Dendritic cell treated with granulocyte-macrophage colony-stimulating factor and Interleukin-4, amounts not matched to agents 40 ng/mL and 50 ng/mL, for 4 days (primary cell): ENCODE measurements around the gene CNTN5.

ENCODE experiments used
- H3K27ac Mint-ChIP-seq: one replicate; pipeline ENCODE4 v1.8.0; 2022; ENCODE audit warnings: mild to moderate bottlenecking, mixed read lengths
- H3K27me3 Mint-ChIP-seq: one replicate; pipeline ENCODE4 v1.8.0; 2022; ENCODE audit warnings: mild to moderate bottlenecking, mixed read lengths
- H3K36me3 Mint-ChIP-seq: one replicate; pipeline ENCODE4 v1.8.0; 2022; ENCODE audit warnings: low read depth, mixed read lengths
- H3K4me1 Mint-ChIP-seq: one replicate; pipeline ENCODE4 v1.8.0; 2022; ENCODE audit warnings: low read depth, mixed read lengths
- H3K4me3 Mint-ChIP-seq: one replicate; pipeline ENCODE4 v1.8.0; 2022; ENCODE audit warnings: mild to moderate bottlenecking, moderate library complexity, mixed read lengths
- H3K9me3 Mint-ChIP-seq: one replicate; pipeline ENCODE4 v1.8.0; 2022; ENCODE audit warnings: mixed read lengths
- intact Hi-C: fragments of 100-400 bp; cut with micrococcal nuclease; formaldehyde crosslinking; loops from one replicate; pipeline ENCODE4 v1.15.0; 2022

The CNTN5 gene

DNA sequence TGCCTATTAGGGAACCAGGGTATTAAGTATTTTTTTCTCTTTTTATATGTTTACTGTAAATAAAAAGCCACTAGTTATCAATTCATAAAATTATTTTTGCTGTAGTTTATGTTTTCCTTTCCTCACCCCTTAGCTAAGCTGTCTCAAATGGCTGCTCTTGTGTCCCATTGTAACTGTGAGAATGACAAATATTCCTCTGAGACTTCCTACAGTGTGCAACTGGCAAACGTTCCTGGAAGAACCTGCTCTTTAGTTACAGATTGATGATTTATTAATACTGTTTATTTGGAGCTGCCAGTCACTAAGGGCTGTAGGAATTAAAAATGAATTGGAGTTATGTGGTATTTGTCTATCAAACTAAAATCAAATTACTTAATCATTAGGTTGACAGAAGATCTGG is 990.9 kb downstream of the CNTN5 start:
- H3K4me1 Mint-ChIP-seq, result no peaks in the 10 kb centered on the region
- intact Hi-C loops, result no loop called here

DNA sequence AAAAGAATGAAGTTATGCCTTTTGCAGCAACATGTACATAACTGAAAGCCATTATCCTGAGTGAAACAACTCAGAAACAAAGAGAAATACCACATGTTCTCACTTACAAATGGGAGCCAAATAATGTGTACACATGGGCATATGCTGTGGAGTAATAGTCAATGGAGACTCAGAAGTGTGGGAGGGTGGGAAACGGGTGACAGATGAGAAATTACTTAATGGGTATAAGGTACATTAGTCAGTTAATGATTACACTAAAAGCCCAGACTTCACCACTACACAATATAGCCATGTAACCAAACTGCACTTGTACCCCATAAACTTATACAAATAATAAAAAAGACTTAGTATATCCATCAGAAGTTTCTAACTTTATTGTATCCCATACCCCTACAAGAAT is 992.3 kb downstream of the CNTN5 start:
- Mint-ChIP-seq H3K4me3 (no peak overlapping the region), H3K36me3 (no peaks in the 10 kb centered on the region), H3K9me3 (peaks cover 14% of the 10 kb centered on the region), H3K4me1 (no peaks in the 10 kb centered on the region), H3K27ac (no peak overlapping the region), H3K27me3 (no peaks in the 10 kb centered on the region)
- intact Hi-C loops, result no loop called here

More for the DNA sequence above, 990.9 kb downstream of the CNTN5 start:
- Mint-ChIP-seq H3K4me3 (no peak overlapping the region), H3K9me3 (peaks cover 12% of the 10 kb centered on the region), H3K27ac (no peak overlapping the region), H3K27me3 (no peaks in the 10 kb centered on the region), H3K36me3 (no peaks in the 10 kb centered on the region)

GRCh38 chr11:100031973-100032372 is 1011.2 kb downstream of the CNTN5 start:
- Mint-ChIP-seq H3K27ac (no peak overlapping the region), H3K36me3 (no peaks in the 10 kb centered on the region), H3K9me3 (peaks cover 46% of the 10 kb centered on the region), H3K4me3 (no peak overlapping the region), H3K27me3 (no peaks in the 10 kb centered on the region), H3K4me1 (no peaks in the 10 kb centered on the region)
- intact Hi-C loops, result no loop called here

DNA sequence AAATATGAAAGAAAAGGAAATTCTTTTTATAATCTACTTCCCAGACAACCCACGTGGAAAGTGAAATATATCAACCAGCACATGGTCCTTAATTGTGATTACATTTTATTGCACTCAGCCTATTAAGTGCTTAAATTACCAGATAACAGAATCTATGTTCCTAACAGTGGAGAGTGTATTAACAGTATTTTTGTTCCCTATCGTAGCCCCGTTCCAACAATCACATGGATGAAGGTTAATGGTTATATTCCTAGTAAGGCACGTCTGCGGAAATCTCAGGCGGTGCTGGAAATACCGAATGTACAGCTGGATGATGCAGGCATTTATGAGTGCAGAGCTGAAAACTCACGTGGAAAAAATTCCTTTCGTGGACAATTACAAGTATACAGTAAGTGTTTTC is 1040.3 kb downstream of the CNTN5 start:
- intact Hi-C loops, result no loop called here
- Mint-ChIP-seq H3K36me3 (no peaks in the 10 kb centered on the region), H3K4me1 (no peaks in the 10 kb centered on the region), H3K27me3 (no peaks in the 10 kb centered on the region), H3K27ac (no peak overlapping the region), H3K4me3 (no peak overlapping the region), H3K9me3 (peaks cover 2% of the 10 kb centered on the region)

DNA sequence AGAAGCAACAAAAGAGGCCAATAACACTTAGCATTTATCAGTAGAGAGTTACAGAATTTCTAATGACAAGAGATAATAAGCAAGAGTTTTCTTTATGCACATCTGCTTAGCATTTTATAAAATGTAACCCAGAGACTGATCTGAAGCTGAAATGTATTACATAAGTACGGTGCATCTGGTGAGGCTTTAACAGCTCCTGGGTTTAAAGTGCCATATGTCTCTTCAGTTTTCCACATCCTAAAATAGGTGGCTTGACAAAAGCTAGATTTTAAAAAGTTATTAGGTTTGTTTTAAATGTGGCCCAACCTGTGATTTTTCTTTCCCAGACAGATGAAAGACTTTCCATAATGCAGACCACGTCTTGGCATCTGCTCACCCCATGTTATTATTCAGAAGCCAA is 1045.7 kb downstream of the CNTN5 start:
- H3K9me3 Mint-ChIP-seq, result no peaks in the 10 kb centered on the region
- no peaks in the 10 kb centered on the region for H3K4me1 Mint-ChIP-seq
- intact Hi-C loops, result no loop called here
- H3K27me3 Mint-ChIP-seq, result no peaks in the 10 kb centered on the region
- no peak overlapping the region for H3K27ac Mint-ChIP-seq
- H3K36me3 Mint-ChIP-seq, result no peaks in the 10 kb centered on the region
- H3K4me3 Mint-ChIP-seq, result no peak overlapping the region

DNA sequence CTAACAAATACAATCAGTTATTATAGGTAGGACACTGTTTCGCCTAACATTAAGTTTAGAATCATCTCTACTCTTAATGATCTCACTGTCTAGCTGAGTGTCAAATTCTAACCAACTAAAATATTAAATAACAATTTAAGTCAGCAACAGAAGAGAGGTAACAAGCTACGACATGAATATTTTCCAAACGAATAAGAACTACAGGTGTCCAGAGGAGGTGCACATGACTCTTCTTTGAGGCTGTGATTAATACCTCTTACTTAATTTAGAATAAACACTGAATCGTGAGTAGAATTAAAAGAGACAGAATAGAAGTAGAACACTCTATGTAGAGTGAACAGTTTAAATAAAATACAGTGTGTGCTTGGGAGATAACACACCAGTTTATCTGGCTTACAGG is 1047.4 kb downstream of the CNTN5 start:
- intact Hi-C loops, result no loop called here
- H3K9me3 Mint-ChIP-seq, result no peaks in the 10 kb centered on the region
- H3K27ac Mint-ChIP-seq, result no peak overlapping the region
- no peaks in the 10 kb centered on the region for H3K27me3 Mint-ChIP-seq
- H3K4me1 Mint-ChIP-seq, result no peaks in the 10 kb centered on the region
- no peak overlapping the region for H3K4me3 Mint-ChIP-seq
- no peaks in the 10 kb centered on the region for H3K36me3 Mint-ChIP-seq

GRCh38 chr11:100072131-100072530 is 1051.4 kb downstream of the CNTN5 start:
- H3K9me3 Mint-ChIP-seq, result peaks cover 10% of the 10 kb centered on the region
- no peak overlapping the region for H3K27ac Mint-ChIP-seq
- H3K4me1 Mint-ChIP-seq, result no peaks in the 10 kb centered on the region
- intact Hi-C loops, result no loop called here
- H3K4me3 Mint-ChIP-seq, result no peak overlapping the region
- no peaks in the 10 kb centered on the region for H3K27me3 Mint-ChIP-seq
- H3K36me3 Mint-ChIP-seq, result no peaks in the 10 kb centered on the region

DNA sequence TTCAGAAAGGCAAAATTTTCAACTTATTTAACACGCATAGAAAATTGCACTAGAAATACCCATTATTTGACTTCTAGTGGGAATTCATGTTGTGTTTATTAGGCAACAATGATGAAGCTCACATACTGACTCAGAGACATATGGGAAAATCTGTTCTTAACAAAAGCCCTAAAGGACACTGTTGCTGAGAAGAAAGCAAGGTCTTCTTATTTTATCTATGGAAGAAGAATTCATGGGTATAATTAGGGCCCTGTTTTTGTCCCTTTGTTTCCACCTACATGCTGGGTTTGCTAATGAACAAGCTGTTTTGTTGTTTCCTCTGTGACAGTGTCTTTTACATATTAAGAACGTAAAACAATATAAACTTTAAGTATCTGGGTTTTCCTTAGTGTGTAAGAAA is 1059.6 kb downstream of the CNTN5 start:
- peaks cover 42% of the 10 kb centered on the region for H3K9me3 Mint-ChIP-seq
- no peak overlapping the region for H3K27ac Mint-ChIP-seq

DNA sequence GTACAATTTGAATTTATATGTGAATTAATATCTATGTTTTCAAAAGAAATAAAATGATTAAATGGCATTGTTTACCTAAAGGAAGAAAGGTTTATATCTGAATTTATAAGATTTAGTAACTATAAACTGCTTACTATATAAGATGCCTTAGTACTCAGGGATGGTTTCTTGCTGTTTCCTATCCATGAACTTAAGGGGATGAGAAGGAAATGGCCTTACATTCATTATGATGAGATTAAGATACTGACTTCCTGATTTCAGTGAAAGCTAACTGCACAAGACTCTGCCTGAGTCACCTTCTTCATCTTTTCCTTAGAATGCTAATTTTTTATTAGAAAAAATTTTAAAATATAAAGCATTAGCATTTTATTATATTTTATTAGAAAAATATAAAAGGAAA is 1060.1 kb downstream of the CNTN5 start:
- intact Hi-C loops, result no loop called here
- Mint-ChIP-seq H3K36me3 (no peaks in the 10 kb centered on the region), H3K4me1 (no peaks in the 10 kb centered on the region), H3K9me3 (peaks cover 37% of the 10 kb centered on the region), H3K27ac (no peak overlapping the region), H3K27me3 (no peaks in the 10 kb centered on the region), H3K4me3 (no peak overlapping the region)

More for the DNA sequence above, 1059.6 kb downstream of the CNTN5 start:
- no peaks in the 10 kb centered on the region for H3K27me3 Mint-ChIP-seq
- H3K4me1 Mint-ChIP-seq, result no peaks in the 10 kb centered on the region
- intact Hi-C loops, result no loop called here
- no peaks in the 10 kb centered on the region for H3K36me3 Mint-ChIP-seq
- H3K4me3 Mint-ChIP-seq, result no peak overlapping the region

GRCh38 chr11:100093698-100094097 is 1072.9 kb downstream of the CNTN5 start:
- intact Hi-C loops, result no loop called here
- Mint-ChIP-seq H3K4me3 (no peak overlapping the region), H3K27ac (no peak overlapping the region), H3K36me3 (no peaks in the 10 kb centered on the region), H3K9me3 (peaks cover 32% of the 10 kb centered on the region), H3K27me3 (no peaks in the 10 kb centered on the region), H3K4me1 (no peaks in the 10 kb centered on the region)

GRCh38 chr11:100094121-100094865 is 1073.5 kb downstream of the CNTN5 start:
- Mint-ChIP-seq H3K9me3 (peaks cover 33% of the 10 kb centered on the region), H3K4me3 (no peak overlapping the region), H3K4me1 (no peaks in the 10 kb centered on the region), H3K27me3 (no peaks in the 10 kb centered on the region), H3K27ac (no peak overlapping the region), H3K36me3 (no peaks in the 10 kb centered on the region)
- intact Hi-C loops, result no loop called here

- Mint-ChIP-seq H3K4me3 (no peak overlapping the region), H3K27me3 (no peaks in the 10 kb centered on the region)
Observed at GRCh38 chr11:100095809-100096208, 1075.1 kb downstream of the CNTN5 start.

GRCh38 chr11:100098560-100098959 is 1077.8 kb downstream of the CNTN5 start:
- H3K27me3 Mint-ChIP-seq, result no peaks in the 10 kb centered on the region
- H3K4me3 Mint-ChIP-seq, result no peak overlapping the region
- H3K36me3 Mint-ChIP-seq, result no peaks in the 10 kb centered on the region
- H3K27ac Mint-ChIP-seq, result no peak overlapping the region
- H3K9me3 Mint-ChIP-seq, result peaks cover 32% of the 10 kb centered on the region
- H3K4me1 Mint-ChIP-seq, result no peaks in the 10 kb centered on the region
- intact Hi-C loops, result no loop called here

More at GRCh38 chr11:100095809-100096208, 1075.1 kb downstream of the CNTN5 start:
- no peaks in the 10 kb centered on the region for H3K36me3 Mint-ChIP-seq
- no peak overlapping the region for H3K27ac Mint-ChIP-seq
- intact Hi-C loops, result no loop called here
- no peaks in the 10 kb centered on the region for H3K4me1 Mint-ChIP-seq
- peaks cover 40% of the 10 kb centered on the region for H3K9me3 Mint-ChIP-seq

GRCh38 chr11:100105255-100105981 is 1084.7 kb downstream of the CNTN5 start:
- Mint-ChIP-seq H3K27me3 (no peaks in the 10 kb centered on the region), H3K4me1 (no peaks in the 10 kb centered on the region), H3K36me3 (no peaks in the 10 kb centered on the region), H3K9me3 (peaks cover 24% of the 10 kb centered on the region), H3K4me3 (no peak overlapping the region), H3K27ac (no peak overlapping the region)
- intact Hi-C loops, result no loop called here
